Nephron (organoid): ENCODE data around the gene TRPC6.

Experiments
- H3K27ac Mint-ChIP-seq, 3 experiments: 2 replicates each; pipeline ENCODE4 v1.8.0; 2020; ENCODE audit warnings: mixed read lengths in 3 of 3, mild to moderate bottlenecking in 2 of 3, moderate library complexity in 1 of 3
- H3K27me3 Mint-ChIP-seq: 2 replicates; pipeline ENCODE4 v1.8.0; 2021; ENCODE audit warnings: low read depth, mild to moderate bottlenecking, moderate library complexity, mixed read lengths
- H3K36me3 Mint-ChIP-seq: 2 replicates; pipeline ENCODE4 v1.8.0; 2020; ENCODE audit warnings: low read depth, mixed read lengths
- H3K4me1 Mint-ChIP-seq: 2 replicates; pipeline ENCODE4 v1.8.0; 2020; ENCODE audit warnings: mixed read lengths
- H3K4me3 Mint-ChIP-seq, 3 experiments: 2 replicates each; pipeline ENCODE4 v1.8.0; 2020; ENCODE audit warnings: mild to moderate bottlenecking in 3 of 3, mixed read lengths in 3 of 3, moderate library complexity in 2 of 3
- H3K9me3 Mint-ChIP-seq: 2 replicates; pipeline ENCODE4 v1.8.0; 2020; ENCODE audit warnings: mixed read lengths
- TF ChIP-seq, protein P1 (sequence below), 3 experiments: fragments of 200-600 bp; sonication (generic); IDR thresholded peaks; one replicate each; pipeline ENCODE4 v1.5.0; 2021; ENCODE audit warnings: antibody characterized with exemption in 3 of 3; ENCODE audit not compliant: unreplicated experiment in 3 of 3

The TRPC6 gene

DNA sequence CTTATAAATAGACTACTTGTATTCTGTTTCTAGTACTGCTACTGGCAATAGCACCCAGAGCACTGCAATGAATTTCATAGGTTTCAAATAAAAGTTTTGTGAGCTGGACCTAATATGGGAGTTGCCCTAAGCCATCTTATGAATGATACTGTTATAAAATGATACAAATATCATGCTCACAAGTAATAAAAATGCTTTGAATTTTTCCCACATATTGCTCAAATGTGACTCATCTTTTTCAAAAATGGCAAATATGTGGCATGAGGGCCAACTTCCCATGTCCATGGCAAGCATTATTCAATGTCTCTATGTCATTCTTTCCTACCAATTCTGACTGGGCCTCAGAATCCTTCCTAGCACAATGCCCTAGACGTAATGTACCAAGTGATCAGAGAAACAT lies 137.6 kb downstream of the TRPC6 start:
- Mint-ChIP-seq H3K4me1 (peaks cover 10% of the 10 kb centered on the region), H3K36me3 (no peaks in the 10 kb centered on the region), H3K9me3 (no peaks in the 10 kb centered on the region), H3K4me3 (no peak overlapping the region), H3K27me3 (no peaks in the 10 kb centered on the region), H3K27ac (no peak overlapping the region)
- TF ChIP-seq, protein P1, sequence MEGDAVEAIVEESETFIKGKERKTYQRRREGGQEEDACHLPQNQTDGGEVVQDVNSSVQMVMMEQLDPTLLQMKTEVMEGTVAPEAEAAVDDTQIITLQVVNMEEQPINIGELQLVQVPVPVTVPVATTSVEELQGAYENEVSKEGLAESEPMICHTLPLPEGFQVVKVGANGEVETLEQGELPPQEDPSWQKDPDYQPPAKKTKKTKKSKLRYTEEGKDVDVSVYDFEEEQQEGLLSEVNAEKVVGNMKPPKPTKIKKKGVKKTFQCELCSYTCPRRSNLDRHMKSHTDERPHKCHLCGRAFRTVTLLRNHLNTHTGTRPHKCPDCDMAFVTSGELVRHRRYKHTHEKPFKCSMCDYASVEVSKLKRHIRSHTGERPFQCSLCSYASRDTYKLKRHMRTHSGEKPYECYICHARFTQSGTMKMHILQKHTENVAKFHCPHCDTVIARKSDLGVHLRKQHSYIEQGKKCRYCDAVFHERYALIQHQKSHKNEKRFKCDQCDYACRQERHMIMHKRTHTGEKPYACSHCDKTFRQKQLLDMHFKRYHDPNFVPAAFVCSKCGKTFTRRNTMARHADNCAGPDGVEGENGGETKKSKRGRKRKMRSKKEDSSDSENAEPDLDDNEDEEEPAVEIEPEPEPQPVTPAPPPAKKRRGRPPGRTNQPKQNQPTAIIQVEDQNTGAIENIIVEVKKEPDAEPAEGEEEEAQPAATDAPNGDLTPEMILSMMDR (IDR thresholded peaks at IDR 0.05; ENCODE audit: unreplicated experiment in 3 of 3), result no peak

DNA sequence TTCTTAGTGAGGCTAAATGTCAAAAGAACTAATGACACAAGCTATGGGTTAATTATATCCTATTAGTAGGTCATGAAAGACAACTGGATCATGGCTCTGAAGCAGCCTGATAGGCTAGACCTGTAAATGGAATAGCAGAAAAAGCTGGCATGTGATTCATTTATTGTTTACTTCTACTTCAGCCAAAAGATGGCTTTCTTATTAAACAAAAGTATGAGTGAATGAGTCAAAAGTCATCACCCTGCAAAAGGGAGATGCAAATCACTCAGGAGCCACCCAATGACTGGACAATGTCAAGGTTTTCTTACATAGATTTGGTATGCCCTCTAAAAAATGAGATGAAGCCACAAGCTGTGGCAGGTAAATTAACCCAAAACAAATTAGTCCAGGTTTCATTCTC lies 138.0 kb downstream of the TRPC6 start:
- H3K36me3 Mint-ChIP-seq, result no peaks in the 10 kb centered on the region
- no peak overlapping the region for H3K4me3 Mint-ChIP-seq
- TF ChIP-seq, protein P1 (IDR thresholded peaks at IDR 0.05; ENCODE audit: unreplicated experiment in 3 of 3), result no peak
- H3K27me3 Mint-ChIP-seq, result no peaks in the 10 kb centered on the region
- H3K4me1 Mint-ChIP-seq, result peaks cover 10% of the 10 kb centered on the region
- H3K27ac Mint-ChIP-seq, result no peak overlapping the region
- no peaks in the 10 kb centered on the region for H3K9me3 Mint-ChIP-seq

DNA sequence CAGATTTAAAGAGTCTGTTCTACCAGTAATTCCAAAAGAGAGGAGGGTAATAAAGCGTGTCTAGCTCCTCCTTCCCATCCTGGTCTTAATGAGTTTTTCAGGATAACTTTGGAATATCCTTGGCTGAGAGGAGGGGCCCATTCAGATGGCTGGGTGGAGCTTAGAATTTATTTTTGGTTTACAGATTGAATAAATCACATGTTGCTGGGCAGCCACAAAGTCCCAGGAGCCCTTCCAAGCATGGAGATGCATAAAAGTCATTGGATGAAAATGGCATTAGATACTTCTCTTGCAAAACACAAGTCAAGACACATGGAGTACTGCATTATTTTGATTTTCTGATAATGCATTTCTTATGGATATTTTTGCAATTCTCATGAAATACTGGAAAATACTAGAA lies 139.0 kb downstream of the TRPC6 start:
- TF ChIP-seq, protein P1 (IDR thresholded peaks at IDR 0.05; ENCODE audit: unreplicated experiment in 3 of 3), result no peak

DNA sequence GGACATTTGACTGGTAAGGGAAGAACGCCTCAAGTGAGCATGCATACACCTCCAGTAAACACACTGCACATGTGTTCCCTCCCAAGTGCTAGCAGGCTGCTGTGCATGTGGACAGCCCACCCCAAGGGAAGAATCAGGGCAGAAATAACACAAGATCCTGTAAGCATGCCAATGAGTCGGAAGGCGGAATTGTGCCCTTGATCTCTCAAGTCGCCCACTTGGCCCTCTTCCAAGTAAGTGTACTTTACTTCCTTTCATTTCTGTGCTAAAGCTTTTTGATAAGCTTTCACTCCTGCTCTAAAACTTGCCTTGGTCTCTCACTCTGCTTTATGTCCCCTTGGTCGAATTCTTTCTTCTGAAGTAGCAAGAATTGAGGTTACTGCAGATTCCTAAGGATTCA lies 139.6 kb downstream of the TRPC6 start:
- TF ChIP-seq, protein P1 (IDR thresholded peaks at IDR 0.05; ENCODE audit: unreplicated experiment in 3 of 3), result no peak
- H3K9me3 Mint-ChIP-seq, result no peaks in the 10 kb centered on the region
- H3K36me3 Mint-ChIP-seq, result no peaks in the 10 kb centered on the region
- H3K4me1 Mint-ChIP-seq, result peaks cover 10% of the 10 kb centered on the region
- no peak overlapping the region for H3K4me3 Mint-ChIP-seq
- no peaks in the 10 kb centered on the region for H3K27me3 Mint-ChIP-seq
- peak overlapping the region in 1 of 3 experiments; percentile 19 for H3K27ac Mint-ChIP-seq

More for the DNA sequence above, 139.0 kb downstream of the TRPC6 start:
- Mint-ChIP-seq H3K27me3 (no peaks in the 10 kb centered on the region), H3K4me1 (peaks cover 10% of the 10 kb centered on the region), H3K27ac (no peak overlapping the region), H3K9me3 (no peaks in the 10 kb centered on the region), H3K4me3 (no peak overlapping the region), H3K36me3 (no peaks in the 10 kb centered on the region)

DNA sequence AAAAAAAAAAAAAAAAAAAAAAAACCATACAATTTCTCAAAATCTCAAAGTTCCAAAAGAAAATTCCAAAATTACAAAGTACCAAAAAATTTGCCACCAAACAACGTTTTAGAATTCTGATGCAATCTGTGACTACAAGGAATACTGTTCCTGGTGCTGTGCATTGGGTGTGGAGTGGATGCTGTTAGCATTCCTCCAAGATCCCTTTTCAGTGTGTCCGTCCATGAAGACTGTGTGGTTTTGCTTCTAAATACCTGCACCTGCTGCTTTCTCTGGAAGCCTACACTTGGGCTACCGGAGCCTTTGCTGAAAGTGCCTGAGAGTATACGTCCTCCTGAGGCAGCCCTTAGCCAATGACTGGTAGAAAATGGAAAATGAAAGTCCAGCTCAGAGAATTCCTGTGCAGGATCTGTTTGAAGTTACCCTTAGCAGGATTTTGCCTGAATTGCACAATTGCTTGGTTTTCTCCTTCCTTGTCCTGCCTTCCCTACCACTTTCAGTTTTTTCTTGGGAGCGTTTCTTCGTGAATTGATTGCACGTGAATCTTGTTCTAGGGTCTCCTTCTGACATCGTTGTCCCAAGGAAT lies 140.8 kb downstream of the TRPC6 start:
- Mint-ChIP-seq H3K4me3 (no peak overlapping the region), H3K27ac (no peak overlapping the region), H3K27me3 (no peaks in the 10 kb centered on the region), H3K9me3 (no peaks in the 10 kb centered on the region), H3K4me1 (peaks cover 10% of the 10 kb centered on the region), H3K36me3 (no peaks in the 10 kb centered on the region)
- TF ChIP-seq, protein P1 (IDR thresholded peaks at IDR 0.05; ENCODE audit: unreplicated experiment in 3 of 3), result no peak

DNA sequence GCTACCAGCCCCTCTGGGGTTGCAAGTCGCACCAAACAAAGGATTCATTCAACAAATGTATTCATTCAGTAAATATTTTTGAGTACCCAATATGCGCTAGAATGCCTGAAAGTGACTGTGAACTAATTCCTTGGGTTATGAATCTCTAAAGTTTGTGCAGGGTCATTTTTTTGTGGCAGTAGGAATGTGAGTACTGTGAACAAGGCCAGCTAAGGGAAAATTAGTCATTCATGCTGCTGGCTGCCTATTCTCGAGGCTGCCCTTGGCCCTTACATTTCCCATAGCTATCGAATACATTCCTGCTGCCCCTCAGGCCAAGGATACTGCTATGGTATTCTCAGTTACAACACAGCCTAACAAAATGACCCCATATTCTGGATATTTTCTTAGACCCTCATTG lies 141.6 kb downstream of the TRPC6 start:
- Mint-ChIP-seq H3K27me3 (no peaks in the 10 kb centered on the region), H3K4me1 (peaks cover 10% of the 10 kb centered on the region), H3K27ac (no peak overlapping the region), H3K36me3 (no peaks in the 10 kb centered on the region), H3K4me3 (no peak overlapping the region), H3K9me3 (no peaks in the 10 kb centered on the region)
- TF ChIP-seq, protein P1 (IDR thresholded peaks at IDR 0.05; ENCODE audit: unreplicated experiment in 3 of 3), result no peak
